ENCODE data around the gene NGFR. TPM values are rescaled to one million over a fixed set of nuclear protein-coding genes. Genes with fewer than 3 reads are reported as not detected.

Gene NGFR
- total RNA-seq, 1 donor: under 0.01 TPM

DNA sequence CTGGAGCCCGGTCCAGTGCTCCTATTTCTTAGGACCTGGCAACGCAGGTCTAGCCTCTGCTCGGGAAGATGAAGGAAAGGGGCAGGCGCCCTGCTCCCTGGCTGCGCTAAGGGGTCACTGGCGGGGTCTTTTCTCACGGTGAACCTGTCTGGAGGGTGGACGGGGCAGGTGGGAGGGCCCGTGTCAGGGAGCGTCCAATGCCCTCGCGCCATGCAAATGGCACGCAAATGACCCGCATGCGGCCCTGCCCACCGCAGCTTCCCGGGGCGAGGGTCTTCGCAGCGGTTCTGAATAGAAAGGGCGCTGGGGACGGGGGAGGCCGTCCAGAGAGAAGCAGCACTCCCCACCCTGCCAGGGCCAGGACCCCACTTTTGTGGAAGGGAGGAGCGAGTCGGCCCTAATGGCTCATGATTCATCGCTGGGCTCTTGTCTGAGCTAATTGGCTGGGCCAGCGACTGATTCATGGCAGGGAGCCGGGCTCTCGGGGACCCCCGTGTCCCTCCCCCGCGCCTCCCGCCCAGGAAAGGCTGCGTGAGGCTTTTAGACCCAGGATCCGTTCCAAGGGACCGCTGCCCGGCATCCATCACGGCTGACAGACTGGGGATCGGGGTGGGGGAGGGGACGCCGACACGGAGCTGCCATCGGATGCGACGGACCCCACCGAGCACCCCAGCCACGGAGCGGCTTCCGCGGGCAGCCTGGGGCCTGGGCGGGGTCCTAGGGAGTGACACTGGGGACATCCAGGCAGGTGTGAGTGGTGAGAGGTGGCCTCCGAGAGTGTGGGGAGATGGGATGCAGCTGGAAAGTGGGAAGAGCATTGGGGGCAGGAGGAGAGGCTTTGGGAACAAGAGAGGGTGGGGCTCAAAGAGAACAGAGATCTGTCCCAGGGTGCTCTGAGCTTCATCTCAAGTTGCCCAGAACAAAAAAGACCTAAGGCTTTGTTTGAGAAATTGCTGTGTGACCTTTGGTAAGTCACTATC is 25.0 kb upstream of the NGFR start:
- TF ChIP-seq, protein P1, sequence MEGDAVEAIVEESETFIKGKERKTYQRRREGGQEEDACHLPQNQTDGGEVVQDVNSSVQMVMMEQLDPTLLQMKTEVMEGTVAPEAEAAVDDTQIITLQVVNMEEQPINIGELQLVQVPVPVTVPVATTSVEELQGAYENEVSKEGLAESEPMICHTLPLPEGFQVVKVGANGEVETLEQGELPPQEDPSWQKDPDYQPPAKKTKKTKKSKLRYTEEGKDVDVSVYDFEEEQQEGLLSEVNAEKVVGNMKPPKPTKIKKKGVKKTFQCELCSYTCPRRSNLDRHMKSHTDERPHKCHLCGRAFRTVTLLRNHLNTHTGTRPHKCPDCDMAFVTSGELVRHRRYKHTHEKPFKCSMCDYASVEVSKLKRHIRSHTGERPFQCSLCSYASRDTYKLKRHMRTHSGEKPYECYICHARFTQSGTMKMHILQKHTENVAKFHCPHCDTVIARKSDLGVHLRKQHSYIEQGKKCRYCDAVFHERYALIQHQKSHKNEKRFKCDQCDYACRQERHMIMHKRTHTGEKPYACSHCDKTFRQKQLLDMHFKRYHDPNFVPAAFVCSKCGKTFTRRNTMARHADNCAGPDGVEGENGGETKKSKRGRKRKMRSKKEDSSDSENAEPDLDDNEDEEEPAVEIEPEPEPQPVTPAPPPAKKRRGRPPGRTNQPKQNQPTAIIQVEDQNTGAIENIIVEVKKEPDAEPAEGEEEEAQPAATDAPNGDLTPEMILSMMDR (IDR thresholded peaks at IDR 0.05; ENCODE audit: insufficient read depth, low read depth, low read length): no peak
- no peak overlapping the region for H3K4me3 ChIP-seq (ENCODE audit: low read depth, low read length)
- DNase-seq (ENCODE audit: low read depth): no peak

DNA sequence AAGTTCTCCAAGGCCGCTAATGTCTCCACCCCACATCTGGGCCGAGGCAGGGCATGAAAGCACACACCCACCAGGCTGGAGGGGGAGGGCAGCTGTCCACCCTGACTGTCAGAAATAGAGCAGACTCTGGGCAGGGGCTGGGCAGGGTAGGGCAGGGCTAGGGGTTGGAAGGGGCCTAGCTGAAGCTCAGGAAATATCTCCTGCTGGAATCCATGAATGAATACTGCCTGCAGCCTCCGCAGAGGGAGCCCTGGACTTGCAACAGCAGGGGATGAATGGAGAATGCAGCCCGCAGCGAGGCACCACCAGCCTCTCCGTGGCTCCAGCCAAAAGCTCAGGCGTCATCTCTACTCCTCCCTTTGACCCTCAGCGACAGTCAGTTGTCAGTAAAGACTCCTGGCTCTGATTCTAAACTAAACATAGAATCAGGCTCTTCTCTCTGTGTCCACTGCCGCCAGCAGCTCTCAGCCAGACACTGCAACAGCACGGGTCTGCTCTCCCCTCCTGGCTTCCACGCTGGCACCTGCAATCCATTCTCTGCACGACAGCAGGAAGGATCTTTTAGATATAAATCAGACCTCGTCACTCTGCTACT is 23.9 kb upstream of the NGFR start:
- TF ChIP-seq, protein P1 (IDR thresholded peaks at IDR 0.05; ENCODE audit: insufficient read depth, low read depth, low read length): no peak
- H3K4me3 ChIP-seq (ENCODE audit: low read depth, low read length): no peak overlapping the region
- DNase-seq (ENCODE audit: low read depth): peak; percentile 6

DNA sequence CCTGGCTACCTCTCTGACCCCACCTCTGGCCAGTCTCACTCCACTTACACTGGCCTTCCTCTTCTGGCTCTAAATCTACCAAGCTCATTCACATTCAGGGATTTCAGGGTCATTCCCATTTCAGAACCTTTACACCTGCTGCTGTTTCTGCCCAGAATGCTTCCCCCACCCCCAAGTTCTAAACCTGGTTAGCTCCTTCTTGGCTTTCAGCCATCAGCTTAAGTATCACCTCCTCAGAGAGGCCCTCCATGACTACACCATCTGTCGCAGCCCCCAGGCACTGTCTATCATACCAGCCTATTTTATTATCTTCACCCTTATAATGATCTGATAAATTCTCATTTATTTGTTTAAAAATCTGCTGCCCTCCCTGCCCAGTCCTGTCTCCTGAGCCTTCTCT is 23.3 kb upstream of the NGFR start:
- no peak overlapping the region for H3K4me3 ChIP-seq (ENCODE audit: low read depth, low read length)
- TF ChIP-seq, protein P1 (IDR thresholded peaks at IDR 0.05; ENCODE audit: insufficient read depth, low read depth, low read length): no peak
- no peak for DNase-seq (ENCODE audit: low read depth)

DNA sequence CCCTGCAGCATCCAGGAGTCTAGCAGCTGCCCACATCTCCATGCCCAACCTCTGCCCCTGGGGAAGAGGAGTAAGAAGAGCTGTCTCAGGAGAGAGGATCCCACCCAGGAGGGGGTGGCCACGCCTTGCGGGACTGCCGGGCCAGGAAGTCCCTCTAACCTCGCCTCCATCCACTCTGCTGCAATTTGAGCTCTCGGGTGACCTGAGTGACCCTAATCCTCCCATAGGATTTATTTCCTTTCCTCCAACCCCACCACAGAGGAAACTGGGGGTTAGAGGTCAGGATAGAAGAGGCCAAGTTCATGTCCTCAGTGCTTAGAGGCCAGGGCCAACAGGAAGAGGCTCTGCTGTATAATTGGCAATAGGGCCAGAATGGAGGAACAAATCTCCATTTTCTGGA is 22.6 kb upstream of the NGFR start:
- DNase-seq (ENCODE audit: low read depth): no peak
- TF ChIP-seq, protein P1 (IDR thresholded peaks at IDR 0.05; ENCODE audit: insufficient read depth, low read depth, low read length): no peak
- no peak overlapping the region for H3K4me3 ChIP-seq (ENCODE audit: low read depth, low read length)

DNA sequence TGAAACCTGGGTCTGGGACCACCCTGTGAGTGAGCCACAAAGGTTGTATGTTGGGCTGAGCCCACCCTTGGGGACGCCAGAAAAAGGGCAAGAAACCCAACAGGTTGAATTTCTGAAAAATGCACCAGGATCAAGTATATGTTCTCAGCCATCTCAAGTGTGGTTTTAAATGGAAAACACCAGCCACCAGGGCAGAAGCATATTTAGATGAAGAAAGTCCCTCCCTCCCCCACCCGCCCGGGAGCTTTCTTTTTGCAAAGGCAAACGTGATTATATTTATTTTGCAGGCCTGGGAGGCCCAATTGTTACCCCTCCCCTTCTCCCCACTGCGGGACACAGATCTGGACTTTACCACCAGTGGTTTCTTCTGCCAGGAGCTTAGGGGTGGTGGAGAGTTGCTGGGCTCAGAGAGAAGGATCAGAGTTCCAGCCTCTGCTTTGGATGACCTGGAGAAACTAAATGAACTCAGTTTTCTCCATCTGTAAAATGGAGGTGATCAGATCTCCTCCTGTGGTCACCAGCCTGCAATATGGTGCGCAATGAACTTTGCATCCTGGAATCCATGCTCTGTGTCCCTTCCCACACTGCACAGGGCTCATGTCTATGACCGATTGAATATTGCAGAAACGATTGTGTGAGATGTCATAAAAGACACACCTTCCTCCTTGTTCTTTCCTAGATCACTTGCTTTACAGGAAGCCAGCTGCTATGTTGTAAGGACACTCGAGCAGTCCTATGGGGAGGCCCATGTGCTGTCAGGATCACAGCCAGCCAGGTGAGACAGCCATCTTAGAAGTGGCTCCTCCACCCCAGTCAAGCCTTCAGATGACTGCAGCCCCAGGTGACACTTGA is 21.0 kb upstream of the NGFR start:
- TF ChIP-seq, protein P1 (IDR thresholded peaks at IDR 0.05; ENCODE audit: insufficient read depth, low read depth, low read length): no peak
- DNase-seq (ENCODE audit: low read depth): no peak
- no peak overlapping the region for H3K4me3 ChIP-seq (ENCODE audit: low read depth, low read length)

DNA sequence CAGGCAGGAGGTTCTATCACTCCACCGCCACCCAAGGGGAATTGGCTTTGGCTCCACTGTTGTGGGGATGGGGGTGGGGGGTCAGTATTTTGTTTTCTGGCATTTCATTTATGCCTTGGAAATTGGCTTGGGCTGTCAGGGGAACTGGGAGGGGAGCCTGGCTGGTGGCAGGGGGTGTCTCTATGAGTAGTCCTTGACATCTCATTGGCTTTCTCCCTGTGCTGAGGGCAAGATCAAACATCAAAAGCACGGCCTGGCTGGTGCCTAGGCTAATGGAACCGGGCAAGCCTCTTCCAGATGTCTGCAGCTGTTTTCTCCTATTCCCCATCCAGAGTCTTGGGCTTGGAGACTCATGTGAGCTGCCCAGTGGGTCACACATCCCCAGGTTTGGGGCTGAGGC is 17.4 kb upstream of the NGFR start:
- H3K4me3 ChIP-seq (ENCODE audit: low read depth, low read length): no peak overlapping the region
- TF ChIP-seq, protein P1 (IDR thresholded peaks at IDR 0.05; ENCODE audit: insufficient read depth, low read depth, low read length): no peak
- DNase-seq (ENCODE audit: low read depth): no peak
